NCI-H2196 treated with DMSO at 0.1 percent for 48 hours (cell line): ENCODE results near the gene ANKAR.
"Not testable (repeated sequence)": the region's sequence is repeated elsewhere in the genome, so short reads cannot be mapped to it uniquely, and the experiment has no call there.

Source experiments
- DNase-seq: peaks from one replicate; lab custom pipeline; 2025; ENCODE audit not compliant: unreplicated experiment; lab: John Stamatoyannopoulos, UW

Gene ANKAR

GRCh38 chr2:189700681-189701080 is 26.2 kb downstream of the ANKAR start:
- no peak for DNase-seq

GRCh38 chr2:189702071-189702470 is 27.6 kb downstream of the ANKAR start:
- no peak for DNase-seq

- DNase-seq: no peak
These were observed 35.2 kb downstream of the ANKAR start for GRCh38 chr2:189709501-189710221.

- not testable (repeated sequence) for DNase-seq
These were observed 43.1 kb downstream of the ANKAR start for GRCh38 chr2:189717593-189717992.

- DNase-seq: no peak
These were observed 45.1 kb downstream of the ANKAR start for GRCh38 chr2:189719571-189719970.

GRCh38 chr2:189723192-189723591 is 48.7 kb downstream of the ANKAR start:
- no peak for DNase-seq
